HG02938 (cell line): ENCODE data around the gene MOB3B.

Source experiments
- ATAC-seq: cut with Tn5 transposase; IDR thresholded peaks from one replicate; pipeline ENCODE4 v1.9.1; 2021; ENCODE audit warnings: mild to moderate bottlenecking, moderate library complexity; ENCODE audit not compliant: unreplicated experiment

MOB3B gene

DNA sequence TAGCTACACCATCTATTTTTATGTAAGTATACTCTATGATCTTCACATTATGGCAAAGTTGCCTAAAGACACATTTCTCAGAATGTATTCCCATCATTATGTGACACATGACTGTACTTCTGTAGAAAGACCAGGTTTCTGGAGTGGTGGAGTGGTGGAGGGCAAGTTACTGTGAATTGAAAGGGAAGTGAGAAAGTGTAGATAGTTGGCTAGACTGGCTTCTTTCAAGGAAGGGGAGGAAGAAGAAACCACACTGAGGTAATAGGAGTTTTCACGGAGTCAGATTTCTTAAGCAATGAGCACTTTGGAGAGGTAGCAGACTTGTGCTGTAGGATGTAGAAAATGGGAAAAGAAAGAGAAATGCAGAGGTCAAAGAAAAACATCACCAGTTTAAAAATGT lies 181.7 kb downstream of the MOB3B start:
- no peak for ATAC-seq

- no peak for ATAC-seq
These were observed 184.8 kb downstream of the MOB3B start for GRCh38 chr9:27344776-27345175.

DNA sequence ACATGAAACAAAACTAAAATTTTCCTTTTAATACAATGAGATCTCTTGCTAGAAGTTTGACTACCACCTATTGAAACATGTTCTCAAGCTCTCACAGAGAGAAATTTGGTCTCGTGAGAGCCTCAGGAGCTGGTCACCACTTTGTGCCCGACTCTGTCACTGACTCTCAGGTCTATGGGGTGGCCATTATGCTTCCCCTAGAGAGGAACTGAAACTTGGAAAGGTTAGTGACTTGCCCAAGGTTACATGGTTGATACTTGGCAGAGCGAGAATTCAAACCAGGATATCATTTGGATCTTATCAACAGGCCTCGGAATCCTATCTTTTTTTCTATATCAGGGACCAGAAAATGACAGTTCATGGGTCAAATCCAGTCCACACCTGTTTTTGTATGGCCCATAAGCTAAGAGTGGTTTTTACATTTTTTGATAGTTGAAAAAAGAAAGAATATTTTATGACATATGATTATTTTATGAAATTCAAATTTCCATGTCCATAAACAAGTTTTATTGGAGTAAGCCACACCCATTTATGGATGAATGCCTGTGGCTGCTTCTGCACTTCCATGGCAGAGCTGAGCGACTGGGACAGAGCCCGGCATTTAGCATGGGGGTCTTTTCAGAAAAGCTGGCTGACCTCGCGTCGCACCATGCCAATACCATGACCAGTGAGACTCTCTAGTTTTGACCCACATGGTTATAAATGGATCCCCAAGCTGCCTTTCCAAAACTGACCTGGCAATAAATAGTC lies 187.9 kb downstream of the MOB3B start:
- ATAC-seq = no peak

GRCh38 chr9:27340961-27341511 lies 188.6 kb downstream of the MOB3B start:
- no peak for ATAC-seq

DNA sequence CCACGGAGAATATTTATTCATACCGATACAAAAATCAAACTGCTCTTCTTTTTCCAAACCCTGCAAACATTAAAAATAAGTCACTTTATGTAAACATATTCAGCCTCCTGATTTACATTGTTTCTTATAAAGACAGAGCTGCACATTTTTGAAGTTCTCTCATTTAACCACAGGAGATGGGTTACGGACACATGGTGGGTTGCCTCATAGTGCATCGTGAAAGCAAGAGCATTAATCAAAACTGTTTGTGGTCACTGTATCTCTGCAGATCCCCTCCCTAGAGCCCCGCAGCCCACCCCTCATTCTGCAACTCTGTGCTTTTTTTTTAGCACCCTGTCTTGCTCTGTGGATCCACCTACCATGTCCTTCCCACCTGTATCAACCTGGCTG lies 189.3 kb downstream of the MOB3B start:
- ATAC-seq = no peak

DNA sequence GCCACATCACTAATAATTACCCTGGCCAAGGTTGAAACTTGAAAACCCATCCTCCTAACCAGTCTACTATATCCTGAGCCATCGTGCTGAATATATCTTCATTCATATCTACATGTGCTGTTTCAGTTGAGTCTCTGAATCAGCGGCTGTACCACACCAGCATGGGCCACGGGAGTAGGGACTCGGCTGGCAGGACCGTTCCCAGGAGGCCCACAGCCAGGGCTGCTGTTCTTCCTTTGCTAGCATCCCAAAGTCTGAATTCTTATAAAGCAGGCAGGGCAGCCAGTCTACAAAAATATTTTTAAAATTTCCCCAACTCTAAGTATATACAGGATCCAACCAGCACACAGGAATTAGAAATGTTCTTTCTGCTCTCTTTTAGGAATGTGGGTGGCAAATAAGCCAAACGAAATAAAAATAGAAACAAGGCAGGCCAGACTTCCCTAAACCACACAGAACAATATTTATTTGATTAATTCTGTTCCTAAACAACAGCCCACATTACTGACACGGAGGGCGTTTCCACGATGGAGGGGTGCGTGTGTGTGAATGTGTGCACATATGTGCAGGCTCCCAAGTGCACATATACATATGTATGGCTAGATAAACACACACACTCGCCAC lies 189.8 kb downstream of the MOB3B start:
- no peak for ATAC-seq

DNA sequence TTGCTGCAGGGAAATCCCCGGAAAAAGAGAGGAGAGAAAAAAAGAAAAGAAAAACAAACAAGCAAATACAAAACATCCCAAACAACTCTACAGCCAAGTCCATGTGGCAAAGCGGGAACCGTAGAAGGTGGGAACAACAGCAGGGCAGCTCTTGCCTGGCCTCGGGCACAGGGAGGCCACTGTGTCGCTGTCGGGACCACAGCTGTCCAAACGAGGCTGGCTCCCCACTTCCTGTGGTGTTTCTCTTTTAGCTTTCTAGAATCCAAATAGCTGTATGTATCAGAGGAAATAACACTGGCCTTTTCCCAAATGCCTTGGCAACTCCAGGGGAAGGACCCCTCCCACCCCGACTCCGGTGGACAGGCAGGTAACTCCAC lies 191.1 kb downstream of the MOB3B start:
- ATAC-seq = no peak

- ATAC-seq = no peak
These were observed 191.6 kb downstream of the MOB3B start for GRCh38 chr9:27337833-27338526.

DNA sequence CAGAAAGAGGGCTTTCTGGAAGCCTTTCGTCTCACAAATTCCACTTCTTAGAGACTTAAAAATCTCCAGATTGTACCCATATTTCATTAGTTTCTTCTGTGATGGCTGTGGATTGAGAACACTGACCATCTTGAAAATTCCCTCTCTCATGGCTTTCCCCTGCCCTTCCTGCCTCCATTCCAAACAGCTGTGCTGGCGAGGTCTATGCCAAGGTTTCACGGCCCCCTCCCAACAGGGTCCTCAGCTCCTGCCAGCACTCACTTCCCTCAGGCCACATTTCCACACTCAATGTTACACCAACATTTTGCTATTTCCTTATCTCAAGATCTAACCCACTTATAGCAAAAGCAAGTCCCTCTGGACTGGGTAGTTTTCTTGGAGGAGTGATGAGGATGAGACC lies 192.4 kb downstream of the MOB3B start:
- ATAC-seq = no peak

- no peak for ATAC-seq
These were observed 192.8 kb downstream of the MOB3B start for GRCh38 chr9:27336829-27337228.

DNA sequence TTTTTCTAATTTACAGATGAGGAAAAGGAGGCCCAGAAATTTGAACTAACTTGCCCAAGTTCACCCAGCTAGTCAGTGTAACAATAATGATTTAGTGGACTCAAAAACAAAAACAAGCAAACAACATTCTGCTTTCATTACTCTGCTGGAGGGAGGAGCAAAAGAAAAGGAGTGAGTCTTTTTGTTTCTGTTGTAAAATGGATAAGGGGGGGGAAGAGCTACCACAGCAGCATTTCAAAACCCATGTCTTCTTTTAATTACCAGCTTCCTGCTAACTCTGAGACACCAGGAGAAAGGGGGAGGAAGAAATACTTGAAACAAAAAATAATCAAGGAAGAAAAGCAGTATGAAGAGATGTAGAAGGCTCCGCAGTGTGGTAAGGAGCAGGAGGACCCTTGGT lies 193.5 kb downstream of the MOB3B start:
- no peak for ATAC-seq

GRCh38 chr9:27335075-27335474 lies 194.5 kb downstream of the MOB3B start:
- ATAC-seq = no peak

DNA sequence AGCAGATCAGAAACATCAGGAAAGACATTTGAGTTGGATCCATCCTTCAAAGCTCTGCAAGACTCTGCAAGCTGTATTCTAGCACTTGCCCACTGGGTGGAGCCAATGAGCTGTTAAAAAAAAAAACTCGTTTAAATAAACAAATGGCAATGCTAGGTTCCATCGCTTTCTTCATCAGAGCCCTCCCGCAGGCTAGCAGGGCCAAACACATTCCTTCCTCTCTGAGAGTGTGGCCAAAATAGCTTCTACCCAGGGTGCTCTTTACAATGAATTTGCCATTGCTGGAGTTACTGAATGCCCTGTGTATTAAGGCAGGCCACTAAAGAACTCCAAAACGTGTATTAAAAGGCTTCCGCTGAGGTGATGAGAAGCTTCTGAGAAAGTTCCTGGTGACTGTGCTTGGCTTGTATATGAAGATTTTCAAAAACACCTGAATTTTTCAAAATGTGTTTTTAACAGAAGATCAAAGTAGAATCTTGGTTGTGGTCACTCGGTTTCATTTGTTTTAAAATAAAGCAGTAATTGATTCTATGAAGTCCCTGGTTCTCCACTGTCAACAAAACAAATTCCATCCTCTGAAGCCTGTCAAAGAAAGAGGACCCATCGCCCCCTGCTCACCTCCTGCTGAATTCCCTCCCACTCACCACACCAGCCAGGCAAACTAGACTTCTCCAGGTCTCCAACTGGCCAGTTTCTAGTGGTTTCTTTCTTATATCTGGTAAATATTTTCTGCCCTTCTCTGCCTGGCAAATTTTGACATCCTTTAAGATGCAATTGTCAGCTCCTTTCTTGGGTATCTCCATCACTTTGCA lies 196.2 kb downstream of the MOB3B start:
- peak; percentile 90 for ATAC-seq

DNA sequence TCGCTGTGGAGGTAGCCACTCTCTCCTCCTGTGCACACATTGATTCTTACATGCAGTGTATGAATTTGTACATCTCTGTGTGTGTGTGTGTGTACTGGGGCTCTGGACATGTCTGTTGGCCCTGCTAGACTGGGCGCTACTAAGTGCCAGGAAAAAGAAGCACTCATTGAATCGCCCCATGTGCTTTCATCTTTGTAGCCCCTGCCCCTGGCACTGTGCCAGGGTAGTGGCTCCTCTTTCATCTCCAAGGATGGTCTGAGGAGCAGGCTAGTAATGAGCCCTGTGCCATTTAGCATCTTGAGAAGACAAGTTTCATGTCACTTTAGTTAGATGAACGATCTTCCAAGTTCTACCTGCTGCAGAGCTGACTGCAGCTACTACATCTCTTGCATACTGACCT lies 198.2 kb downstream of the MOB3B start:
- no peak for ATAC-seq

GRCh38 chr9:27329291-27329690 lies 200.3 kb downstream of the MOB3B start:
- ATAC-seq = no peak

DNA sequence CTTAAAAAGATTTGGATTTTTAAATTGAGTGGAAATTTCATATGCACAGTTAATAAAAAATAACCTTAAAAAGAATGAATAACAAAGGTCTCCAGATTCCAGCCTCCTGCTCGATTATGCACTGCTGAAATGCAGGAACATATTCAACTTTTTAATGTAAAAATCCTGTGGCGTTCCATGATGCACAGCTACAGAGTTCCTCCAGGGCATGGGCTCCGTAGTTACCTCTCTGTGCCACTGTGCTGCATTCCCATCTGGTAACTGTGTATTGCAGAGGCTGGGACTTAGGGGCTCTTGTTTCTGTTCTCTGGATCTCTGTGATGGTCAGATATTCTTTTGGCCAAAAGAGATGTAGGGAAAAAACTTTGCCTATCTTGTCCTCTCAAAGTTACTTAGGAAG lies 201.1 kb downstream of the MOB3B start:
- ATAC-seq = no peak

GRCh38 chr9:27311184-27311583 lies 218.4 kb downstream of the MOB3B start:
- no peak for ATAC-seq

DNA sequence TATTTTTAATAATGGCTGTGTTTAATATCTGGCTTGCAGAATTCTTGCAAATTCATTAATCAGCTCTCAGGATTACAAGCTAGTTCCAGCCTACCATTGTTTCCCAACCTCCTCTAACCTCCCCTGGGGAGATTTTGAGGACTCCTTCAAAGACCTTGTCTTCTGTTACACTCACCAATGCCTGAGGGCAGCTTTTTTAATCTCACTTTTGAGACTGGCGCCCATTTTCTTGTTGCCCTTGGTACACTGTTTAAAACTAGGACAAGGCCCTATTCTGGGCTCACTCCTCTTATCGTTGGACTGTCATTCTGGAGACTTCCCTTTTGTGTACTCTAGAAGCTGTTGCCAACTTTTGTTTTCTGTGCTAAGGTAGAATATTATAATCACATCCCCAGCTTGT lies 219.0 kb downstream of the MOB3B start:
- no peak for ATAC-seq

GRCh38 chr9:27308691-27309390 lies 220.8 kb downstream of the MOB3B start:
- ATAC-seq = no peak

GRCh38 chr9:27304521-27304920 lies 225.1 kb downstream of the MOB3B start:
- ATAC-seq = no peak

GRCh38 chr9:27303219-27303618 lies 226.4 kb downstream of the MOB3B start:
- ATAC-seq = no peak
